Fibroblast of skin of abdomen (primary cell): ENCODE measurements around the gene CBX5.

Source experiments
- DNase-seq: peaks from one replicate; pipeline ENCODE4 v3.0.0-alpha.2; 2013

The CBX5 gene

GRCh38 chr12:54222609-54223008, 57.3 kb downstream of the CBX5 start:
- DNase-seq = peak; percentile 97

GRCh38 chr12:54221402-54221984, 58.4 kb downstream of the CBX5 start:
- DNase-seq = no peak

GRCh38 chr12:54220567-54220966, 59.4 kb downstream of the CBX5 start:
- DNase-seq = no peak

- DNase-seq = peak; percentile 78
Observed at GRCh38 chr12:54220092-54220557, 59.8 kb downstream of the CBX5 start.

- no peak for DNase-seq
Observed at GRCh38 chr12:54217774-54218241, 62.1 kb downstream of the CBX5 start.

GRCh38 chr12:54216797-54217661, 62.9 kb downstream of the CBX5 start:
- peak; percentile 82 for DNase-seq

GRCh38 chr12:54215989-54216796, 63.7 kb downstream of the CBX5 start:
- DNase-seq = no peak

- peak; percentile 90 for DNase-seq
Observed at GRCh38 chr12:54214553-54215406, 65.1 kb downstream of the CBX5 start.

- no peak for DNase-seq
Observed at GRCh38 chr12:54213079-54213478, 66.8 kb downstream of the CBX5 start.

GRCh38 chr12:54211920-54212319, 68.0 kb downstream of the CBX5 start:
- no peak for DNase-seq

- no peak for DNase-seq
Observed at GRCh38 chr12:54210400-54210790, 69.5 kb downstream of the CBX5 start.

- DNase-seq = no peak
Observed at GRCh38 chr12:54208591-54208990, 71.3 kb downstream of the CBX5 start.

- DNase-seq = peak; percentile 59
Observed at GRCh38 chr12:54207539-54208294, 72.2 kb downstream of the CBX5 start.

GRCh38 chr12:54206791-54207190, 73.1 kb downstream of the CBX5 start:
- peak; percentile 38 for DNase-seq

GRCh38 chr12:54204316-54204715, 75.6 kb downstream of the CBX5 start:
- no peak for DNase-seq

- DNase-seq = peak; percentile 80
Observed at GRCh38 chr12:54201001-54201794, 78.7 kb downstream of the CBX5 start.

- no peak for DNase-seq
Observed at GRCh38 chr12:54200412-54200811, 79.5 kb downstream of the CBX5 start.

GRCh38 chr12:54199917-54200316, 80.0 kb downstream of the CBX5 start:
- DNase-seq = no peak

GRCh38 chr12:54199034-54199433, 80.9 kb downstream of the CBX5 start:
- no peak for DNase-seq

- DNase-seq = peak; percentile 67
Observed at GRCh38 chr12:54197431-54197909, 82.5 kb downstream of the CBX5 start.
